Embryonic facial prominence (tissue), 1 donor: ENCODE results near the gene DTD1.

Experiments
- DNase-seq: peaks from one replicate; pipeline ENCODE4 v3.0.0-alpha.2; 2016; ENCODE audit errors: extremely low spot score

The DTD1 gene

DNA sequence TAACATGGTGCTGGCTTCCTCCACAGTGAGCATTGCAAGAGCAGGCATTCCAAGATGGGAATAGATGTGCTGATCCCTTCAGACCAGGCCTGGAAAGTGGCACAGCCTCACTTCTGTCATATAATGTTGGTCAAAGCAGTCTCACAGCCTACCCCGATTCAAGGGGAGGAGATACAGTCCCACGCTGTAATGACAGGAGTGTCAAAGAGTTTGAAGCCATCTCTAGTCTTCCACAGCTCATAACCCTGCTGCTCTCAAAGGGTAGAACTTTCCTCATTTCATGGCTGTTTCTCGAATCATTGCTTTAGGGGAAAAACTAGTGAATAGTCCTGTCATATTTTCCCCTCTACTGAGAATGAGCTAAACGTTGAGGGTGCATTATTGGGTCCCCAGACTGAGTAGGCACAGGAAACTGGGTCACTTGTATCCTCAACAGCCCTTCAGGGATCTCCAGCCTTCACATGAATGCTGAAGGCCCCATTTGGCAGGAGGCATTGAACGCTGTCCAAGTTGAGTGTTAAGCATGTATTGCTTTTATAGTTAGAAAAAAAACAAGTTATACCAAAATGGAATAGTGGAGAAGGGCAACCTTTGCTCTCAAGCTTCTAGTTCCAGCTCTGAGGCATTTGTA is 27.3 kb downstream of the DTD1 start:
- no peak for DNase-seq

DNA sequence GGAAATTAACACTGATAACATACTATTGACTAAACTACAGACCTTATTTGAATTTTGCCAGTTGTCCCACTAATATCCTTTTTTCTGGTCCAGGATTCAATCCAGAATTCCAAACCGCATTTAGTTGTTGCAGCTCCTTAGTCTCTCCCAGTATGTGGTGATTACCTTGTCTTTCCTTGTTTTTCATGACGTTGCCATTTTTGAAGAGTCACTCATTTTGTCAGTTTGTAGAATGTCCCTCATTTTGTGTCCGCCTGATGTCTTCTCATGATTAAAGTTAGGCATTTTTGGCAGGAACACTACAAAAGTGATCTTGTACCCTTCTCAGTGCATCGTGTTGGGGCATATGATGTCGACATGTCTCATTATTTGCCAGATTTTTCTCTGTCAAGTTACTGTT is 33.1 kb downstream of the DTD1 start:
- no peak for DNase-seq

DNA sequence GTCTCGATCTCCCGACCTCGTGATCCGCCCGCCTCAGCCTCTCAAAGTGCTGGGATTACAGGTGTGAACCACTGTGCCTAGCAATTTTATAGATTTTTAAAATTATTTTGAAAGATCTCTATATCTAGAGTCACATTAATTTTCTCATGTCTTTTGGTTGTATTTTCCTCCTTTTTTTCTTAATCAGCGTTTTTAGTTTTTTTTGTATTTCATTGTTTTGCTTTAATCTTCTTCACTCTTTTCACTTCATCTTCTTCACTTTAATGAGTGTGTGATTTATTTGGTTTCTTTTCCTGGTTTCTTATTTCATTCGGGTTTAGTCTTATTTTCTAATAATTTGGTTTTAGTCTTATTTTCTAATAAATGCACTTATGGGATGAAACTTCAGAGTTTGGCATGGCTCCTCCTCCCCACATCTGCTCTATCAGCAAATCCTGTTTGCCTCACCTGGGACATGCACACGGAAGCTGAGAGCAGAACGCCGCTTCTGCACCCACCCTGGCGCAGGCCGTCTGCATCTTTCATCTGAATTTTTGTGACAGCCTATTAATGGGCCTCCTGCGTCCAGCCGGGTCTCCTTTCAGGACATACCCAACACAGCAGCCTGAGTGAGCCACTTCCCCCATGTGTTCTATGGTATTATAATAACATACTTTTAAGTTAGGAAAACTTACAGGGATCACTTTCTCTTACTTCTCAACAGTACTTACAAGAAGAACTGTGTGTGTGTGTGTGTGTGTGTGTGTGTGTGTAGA is 35.5 kb downstream of the DTD1 start:
- DNase-seq: no peak

DNA sequence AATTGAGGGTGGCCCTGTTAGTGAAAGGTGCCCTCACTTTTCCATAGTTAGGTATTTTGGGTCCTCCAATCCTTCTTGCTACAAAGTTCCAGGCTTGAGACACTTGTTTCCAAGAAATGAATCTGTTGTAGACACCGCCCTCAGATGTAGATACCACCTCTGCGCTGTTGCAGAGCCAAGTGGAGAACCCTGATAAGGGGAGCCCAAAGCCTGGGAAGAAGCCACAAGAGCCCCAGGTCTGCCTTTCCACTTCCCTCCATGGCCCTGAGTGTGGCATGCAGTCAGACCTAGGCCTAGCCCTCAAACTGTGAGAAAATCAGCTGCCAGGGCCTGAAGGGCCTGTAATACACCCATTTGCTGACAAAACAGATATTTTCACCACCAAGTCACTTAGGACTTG is 37.1 kb downstream of the DTD1 start:
- DNase-seq: no peak

DNA sequence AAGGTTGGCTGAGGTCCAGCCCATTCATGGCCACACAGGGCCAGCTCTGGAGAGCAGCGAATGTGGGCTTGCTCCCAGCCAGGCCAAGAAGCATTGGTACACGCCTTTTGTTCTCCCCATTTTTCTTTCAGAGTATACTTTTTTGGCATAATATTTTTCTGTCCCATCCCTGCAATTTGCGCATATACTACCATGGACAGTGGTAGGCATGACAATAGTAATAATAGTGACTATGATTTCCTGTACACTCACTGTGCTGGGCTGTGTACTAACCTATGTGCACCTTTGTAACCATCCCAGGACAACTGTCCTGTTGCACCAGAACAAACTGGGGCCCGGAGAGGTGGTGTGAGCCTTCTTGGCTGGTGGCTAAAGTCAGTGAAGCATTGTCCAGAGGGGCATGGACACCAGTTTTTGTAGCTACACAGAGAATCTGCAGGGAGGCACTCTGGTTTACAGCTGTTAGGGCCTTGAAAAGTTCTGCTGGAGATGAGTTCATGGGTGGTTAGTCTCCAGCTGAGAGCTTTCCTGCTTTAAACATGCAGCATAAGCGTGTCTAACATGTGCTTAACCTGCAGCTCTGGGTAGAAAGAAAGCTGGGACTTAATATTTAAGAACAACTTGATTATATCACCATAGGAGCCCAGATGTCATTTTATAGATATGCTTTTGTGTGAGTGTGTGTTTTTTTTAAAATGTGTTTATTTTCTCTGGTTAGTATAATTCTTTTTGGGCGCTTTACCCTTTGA is 38.2 kb downstream of the DTD1 start:
- no peak for DNase-seq

DNA sequence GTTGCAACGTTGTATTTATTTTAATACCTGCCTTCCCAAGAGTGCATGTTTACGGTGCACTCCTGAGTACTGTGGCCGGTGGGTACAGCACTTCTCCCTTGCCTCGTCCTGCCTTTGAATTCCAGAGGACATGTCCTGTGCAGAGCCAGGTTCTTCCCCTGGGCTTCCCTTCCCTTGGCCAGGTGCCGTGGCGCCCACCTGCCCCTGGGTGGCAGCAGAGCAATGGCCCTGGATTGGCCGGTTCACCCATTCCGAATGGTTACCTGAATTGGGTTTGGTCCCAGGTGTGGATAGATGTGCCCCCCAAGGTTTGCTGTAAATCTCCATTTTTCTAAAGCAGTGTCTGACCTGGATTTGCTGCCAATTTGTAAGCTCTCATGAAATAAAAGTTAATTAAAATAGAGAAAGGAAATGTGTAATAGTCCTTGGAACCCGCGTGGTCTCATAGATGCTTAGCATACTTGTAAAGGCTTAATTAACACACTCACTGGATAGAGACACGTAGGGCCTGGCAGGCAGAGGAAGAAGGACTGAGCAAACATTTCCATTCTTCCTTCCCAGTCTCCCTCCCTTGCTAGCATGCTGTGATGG is 40.6 kb downstream of the DTD1 start:
- no peak for DNase-seq

DNA sequence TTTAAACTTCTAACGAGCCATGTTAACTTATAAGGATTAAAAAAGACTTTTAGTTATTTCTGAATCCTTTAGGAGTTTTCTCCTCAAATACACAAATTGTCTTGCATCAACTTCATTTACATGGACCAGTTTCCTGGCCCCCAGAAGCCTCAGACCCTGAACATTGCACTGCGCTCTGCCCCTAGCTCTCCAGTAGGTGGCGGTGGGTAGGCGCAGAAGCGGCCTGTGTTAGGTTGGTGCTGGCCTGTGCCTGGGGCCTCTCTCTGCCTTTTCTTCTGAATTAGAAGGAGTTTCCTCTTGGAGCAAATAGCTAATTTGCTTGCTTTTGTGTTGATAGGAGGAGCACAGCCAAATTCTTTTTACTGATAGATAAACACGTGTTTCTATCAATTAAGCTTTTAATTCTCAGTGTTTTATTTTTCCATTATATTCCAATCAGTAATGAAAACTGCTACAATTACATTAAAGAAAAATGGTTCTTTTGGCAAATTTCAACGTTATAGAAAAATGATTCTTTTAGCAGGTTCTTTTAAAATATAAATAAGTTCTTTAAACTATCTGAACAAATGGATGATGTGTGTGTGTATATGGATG is 44.4 kb downstream of the DTD1 start:
- peak; percentile 71 for DNase-seq

DNA sequence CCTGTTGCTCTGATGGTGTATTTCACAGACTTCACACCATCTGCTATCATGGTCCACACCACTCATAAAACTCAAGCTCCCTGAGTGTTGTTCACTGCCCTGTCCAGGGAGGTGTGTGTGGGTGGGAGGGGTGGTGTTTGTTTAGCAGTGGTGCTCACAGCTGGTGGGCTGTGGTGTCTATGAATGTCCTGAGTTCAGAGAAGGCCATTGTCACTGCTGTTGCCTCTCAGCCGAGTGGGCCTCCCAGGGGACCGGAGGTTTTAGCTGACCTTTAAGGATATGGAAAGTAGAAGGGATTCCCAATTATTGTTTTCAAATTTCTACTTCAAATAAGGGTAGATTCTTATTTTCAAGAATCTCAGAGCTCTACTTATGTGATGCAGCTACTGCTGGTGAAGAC is 45.6 kb downstream of the DTD1 start:
- no peak for DNase-seq

DNA sequence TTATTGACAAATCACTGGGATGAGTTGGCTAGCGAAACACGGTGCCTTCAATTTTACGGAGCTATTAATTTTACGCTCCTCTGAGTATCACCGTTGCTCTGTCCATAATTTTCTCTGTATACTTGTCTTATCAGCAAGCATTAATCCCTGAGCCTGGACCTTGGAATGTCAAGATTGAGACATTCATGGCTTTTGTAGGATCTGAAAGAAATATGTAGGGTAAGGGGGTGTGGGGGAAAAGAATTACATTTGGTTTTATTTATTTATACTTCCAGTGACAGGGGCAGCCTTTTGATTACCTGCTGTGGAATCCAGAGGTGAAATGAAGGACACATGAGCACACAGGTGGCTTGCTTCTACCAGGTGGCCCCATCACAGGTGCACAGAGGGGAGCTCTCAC is 46.6 kb downstream of the DTD1 start:
- no peak for DNase-seq

DNA sequence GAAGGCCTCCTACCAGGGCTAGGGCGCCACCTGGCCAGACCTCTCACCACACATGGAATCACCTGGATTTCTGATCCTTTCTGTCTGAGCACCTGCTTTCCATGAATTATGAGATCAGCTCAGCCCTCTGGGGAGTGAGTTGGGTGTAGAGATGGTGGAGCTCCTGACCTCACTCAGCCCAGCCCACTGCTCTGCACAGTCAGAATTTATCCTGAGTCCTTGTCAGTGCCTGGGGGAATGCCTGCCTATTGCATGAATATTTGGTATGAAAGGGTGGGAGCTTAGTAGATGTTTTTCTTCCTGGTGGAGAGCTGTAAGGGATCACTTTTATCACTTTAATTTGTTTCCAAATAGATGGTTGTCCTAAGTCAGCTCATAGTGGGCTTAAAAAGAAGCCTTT is 47.5 kb downstream of the DTD1 start:
- DNase-seq: no peak

DNA sequence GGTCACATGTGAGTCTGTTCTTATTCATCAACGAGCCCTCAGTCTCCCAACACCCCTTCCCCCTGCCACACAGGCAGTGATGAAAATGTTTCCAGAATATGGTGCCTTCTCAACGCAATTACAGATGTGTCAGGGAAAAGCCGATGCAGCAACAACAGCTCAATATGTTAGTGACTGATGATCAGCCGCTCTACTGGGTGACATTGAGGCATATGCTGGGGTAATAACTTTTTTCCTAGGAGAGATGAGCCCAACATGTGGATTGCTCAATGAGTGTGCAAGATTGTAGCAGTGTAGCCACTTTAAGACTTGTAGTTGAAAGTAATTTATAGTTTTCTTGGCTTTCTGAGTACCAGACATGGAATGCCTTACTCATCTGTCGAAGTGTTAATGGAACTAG is 49.4 kb downstream of the DTD1 start:
- DNase-seq: no peak

DNA sequence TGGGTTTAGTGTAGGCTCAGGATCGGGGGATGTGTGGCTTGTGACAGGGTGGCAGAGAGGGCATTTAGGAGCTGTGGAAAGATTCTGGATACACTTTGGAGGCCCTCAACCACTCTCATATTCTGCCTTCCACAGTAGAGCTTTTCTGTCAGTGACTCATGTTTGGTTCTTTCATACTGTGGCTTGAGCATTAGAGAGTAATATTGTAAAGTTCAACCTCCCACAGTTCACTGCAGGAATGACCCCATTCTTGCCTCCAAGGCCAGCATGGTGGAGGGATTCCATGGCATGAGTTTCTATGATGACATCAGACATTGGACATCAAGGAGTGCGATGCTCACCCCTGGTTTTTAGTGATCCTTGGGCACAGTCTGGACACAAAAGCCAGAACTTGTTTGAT is 50.9 kb downstream of the DTD1 start:
- no peak for DNase-seq

DNA sequence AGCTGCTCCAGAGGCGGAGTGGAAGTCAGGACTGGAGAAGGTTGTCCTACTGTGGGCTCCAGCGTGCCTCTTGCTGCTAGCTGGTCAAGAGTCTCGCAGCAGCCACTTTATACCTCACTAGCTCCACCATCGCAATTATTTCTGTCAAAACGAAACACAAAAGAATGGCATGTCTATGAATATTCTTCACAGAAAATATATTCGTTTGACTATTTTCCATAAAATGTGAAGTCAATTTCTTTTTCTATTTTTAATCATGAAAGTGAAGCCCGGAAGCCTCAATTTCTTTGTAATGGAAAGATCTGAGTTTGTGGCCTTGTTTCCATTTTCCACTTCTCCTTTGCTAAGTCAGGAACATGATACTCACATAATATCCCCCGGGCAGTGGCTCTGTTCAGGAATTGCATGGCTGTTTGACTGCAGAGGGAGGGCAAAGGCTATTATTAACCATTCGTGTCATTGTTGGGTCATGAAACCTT is 51.7 kb downstream of the DTD1 start:
- DNase-seq: peak; percentile 52

DNA sequence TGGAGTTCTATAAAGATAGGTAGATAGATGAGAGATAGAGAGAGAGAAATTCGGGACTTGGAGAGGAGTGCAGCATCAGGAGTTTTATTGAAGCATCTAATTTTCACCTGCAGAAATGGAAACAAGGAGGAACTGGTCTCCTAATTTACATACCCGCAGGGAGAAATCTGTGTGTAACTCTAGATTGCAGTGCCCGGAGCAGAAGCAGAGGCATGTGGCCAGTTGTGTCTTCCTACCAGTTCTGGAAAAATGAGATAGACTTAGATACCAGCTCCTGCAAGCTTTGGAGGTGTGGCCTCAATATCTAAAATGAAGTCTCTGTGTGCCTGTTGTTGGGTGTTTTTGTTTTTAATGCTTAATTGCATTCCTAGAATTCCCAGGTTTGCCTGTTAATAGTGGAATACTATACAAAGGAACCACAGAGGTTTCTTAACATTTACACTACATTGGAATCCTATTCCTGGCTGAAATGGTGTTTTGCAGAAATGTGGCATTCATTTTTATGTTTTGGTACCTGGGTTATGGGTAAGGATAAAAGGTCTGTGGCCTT is 57.4 kb downstream of the DTD1 start:
- DNase-seq: no peak

DNA sequence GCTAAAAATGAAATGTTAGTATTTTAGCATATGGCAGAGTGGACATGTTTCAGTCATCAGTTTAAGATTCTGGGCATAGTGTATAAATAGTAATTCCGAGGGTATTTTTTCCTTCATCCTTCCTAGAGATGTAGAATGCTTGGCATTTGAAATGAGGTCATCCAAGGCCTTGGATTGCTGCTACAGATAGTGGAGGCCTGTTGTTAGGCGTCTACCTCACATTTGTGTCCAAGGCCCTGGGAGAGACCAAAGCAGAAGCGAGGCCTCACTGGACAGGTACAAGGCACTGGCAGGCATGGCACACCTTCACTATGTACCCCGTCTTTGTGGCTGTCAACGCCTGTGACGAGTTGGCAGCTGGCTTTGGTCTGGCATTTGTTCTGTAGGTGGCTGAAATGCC is 58.0 kb downstream of the DTD1 start:
- no peak for DNase-seq

DNA sequence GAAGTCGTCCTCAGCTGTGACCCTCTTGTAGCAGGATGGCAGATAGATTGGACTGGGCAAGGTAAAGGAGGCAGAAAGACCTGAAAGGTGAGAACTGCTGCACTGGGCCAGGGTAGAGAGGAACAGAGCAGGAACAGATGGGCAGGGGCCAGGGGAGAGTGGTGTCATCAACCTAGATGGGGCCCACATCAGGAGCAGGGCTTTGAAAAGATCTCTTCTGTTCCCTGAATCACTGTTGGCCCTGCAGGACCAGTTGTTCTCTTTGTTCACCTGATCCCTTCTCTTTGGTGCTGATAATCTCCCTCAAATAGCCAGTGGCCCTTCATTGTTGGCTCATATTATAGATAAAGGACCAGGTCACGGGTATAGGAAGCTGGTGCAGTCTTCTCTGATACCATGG is 59.9 kb downstream of the DTD1 start:
- no peak for DNase-seq

DNA sequence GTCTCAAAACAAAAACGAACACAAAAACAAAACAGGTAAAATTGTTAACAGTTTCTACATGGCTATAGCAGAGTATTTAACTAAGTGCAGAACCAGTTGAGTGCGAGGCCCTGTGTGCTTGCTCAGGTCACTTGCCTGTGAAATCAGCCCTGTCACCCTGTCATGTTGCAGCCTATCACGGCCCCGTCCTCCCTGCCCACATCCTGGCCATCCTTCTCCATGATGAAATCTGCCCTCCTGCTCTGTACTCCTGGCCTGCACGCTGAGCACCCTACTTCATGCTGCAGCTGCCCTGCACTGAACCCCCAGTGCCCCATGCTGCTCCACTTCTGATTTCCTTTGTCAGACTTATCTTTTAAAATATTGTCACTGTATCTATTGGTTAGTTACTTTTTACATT is 62.4 kb downstream of the DTD1 start:
- DNase-seq: no peak

DNA sequence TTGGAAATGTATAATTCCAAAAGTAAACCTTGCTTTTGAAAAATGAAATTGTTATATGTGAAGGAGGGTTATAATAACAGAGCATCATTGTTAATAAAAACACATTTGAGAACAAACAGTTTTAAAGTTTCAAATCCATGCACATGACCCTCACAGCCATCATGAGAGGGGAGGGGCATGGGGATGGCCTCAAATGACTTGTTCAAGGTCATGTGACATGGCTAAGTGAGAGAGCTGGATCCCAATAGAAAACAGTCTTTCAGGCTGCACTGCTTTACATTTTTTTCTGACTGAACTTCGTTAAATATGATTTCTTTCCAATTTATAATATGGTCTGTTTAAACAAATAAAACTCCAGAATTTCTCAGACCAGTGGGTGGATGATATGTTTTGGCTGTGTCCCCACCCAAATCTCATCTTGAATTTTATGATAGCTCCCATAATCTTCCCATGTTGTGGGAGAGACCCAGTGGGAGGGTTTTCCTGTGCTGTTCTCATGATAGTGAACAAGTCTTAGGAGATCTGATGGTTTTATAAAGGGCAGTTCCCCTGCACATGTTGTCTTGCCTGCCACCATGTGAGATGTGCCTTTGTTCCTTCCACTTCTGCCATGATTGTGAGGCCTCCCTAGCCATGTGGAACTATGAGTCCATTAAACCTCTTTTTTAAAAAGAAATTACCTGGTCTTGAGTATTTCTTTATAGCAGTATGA is 66.0 kb downstream of the DTD1 start:
- no peak for DNase-seq

DNA sequence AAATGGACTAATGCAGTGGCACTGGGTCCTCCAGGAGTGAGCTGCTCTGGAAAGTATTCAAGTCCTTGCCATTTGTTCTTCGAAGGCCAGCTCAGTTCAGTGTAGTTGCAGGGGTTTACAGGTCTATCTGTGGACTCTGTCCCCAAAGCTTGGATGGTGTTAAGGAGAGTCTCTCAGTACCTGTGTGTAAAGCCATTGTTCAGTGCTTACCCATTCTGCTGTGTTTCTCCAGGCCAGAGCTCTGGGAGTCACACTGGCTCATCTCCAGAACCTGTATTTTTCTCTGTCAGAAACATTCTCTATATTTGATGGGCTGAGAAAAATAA is 66.6 kb downstream of the DTD1 start:
- DNase-seq: no peak

DNA sequence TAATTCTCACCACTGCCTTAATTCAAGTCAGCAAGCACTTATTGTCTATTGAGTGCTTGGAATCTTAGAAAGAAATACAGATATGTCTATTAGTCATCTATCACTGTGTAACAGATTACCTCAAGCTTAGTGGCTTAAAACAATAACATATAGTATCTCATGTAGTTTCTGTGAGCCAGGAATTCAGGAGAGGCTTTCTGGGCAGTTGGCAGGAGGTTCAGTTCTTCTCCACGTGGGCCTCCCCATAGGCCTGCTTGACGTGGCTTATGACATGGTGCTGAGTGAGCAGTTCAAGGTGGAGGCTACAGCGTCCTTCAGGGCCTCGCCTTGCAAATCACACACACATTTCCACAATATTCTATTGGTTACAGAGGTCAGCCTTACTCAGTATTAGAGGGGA is 69.7 kb downstream of the DTD1 start:
- no peak for DNase-seq

DNA sequence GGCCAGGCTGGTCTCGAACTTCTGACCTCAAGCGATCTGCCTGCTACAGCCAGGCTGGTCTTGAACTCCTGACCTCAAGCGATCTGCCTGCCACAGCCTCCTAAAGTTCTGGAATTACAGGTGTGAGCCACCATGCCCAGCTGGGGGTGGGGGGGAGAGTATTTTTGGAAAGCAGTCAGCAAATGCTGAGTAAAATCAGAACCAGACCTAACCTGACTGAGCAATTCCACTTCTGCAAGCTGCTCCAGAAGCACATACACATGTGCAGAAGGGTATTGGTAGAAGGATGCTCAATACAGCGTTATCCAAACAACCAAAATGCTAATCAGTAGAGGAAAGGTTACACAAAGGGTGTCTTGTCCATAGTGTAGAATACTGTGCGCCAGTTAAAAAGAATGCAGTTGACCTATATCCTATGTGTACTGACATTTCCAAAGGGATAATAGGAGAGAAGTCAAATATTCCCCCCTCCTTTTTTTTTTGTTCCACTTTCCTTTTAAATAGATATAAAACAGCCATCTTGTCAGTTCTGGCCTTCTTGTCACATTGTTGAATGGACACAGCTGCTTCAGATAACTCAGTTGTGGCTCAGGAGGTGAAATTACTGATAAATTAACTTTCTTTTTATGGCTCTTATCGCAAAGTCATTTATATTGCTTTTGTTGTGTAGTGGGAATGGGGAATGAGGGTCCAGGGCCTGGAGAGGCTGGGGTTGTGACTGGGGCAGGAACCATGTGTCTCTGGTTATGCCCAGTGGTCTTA is 74.6 kb downstream of the DTD1 start:
- DNase-seq: no peak
